K562 (cell line): Measurements from ENCODE around the gene ZNF594. TPM values are rescaled to one million over a fixed set of nuclear protein-coding genes. Genes with fewer than 3 reads are reported as not detected.

Source experiments
- CAMTA2 ChIP-seq: fragments of 250-450 bp; sonication (Bioruptor Pico); conservative IDR thresholded peaks from 2 replicates; pipeline ENCODE4 v1.5.1; 2022
- CC2D1A ChIP-seq: fragments of 450-650 bp; IDR thresholded peaks from 2 replicates; pipeline ENCODE4 v1.6.1; 2017; ENCODE audit warnings: mild to moderate bottlenecking
- HIVEP1 ChIP-seq: fragments of 250-450 bp; sonication (Bioruptor Pico); IDR thresholded peaks from 2 replicates; pipeline ENCODE4 v1.4.0; 2020; ENCODE audit warnings: mild to moderate bottlenecking
- KAT8 ChIP-seq: fragments of 450-650 bp; IDR thresholded peaks from 2 replicates; pipeline ENCODE4 v1.6.1; 2016; ENCODE audit warnings: low read depth, mild to moderate bottlenecking
- PATZ1 ChIP-seq: fragments of 250-450 bp; sonication (Bioruptor Pico); IDR thresholded peaks from 2 replicates; pipeline ENCODE4 v1.5.0; 2020; ENCODE audit warnings: mild to moderate bottlenecking, borderline replicate concordance
- RBM22 ChIP-seq: fragments of 200-400 bp; formaldehyde crosslinking; IDR thresholded peaks from 2 replicates; pipeline ENCODE4 v1.6.1; 2018; ENCODE audit warnings: low read length, low read depth; ENCODE audit not compliant: poor library complexity, severe bottlenecking
- SIN3A ChIP-seq, 2 experiments: fragments of 150-350 bp in 1 of 2; IDR thresholded peaks; 2 replicates each; pipeline ENCODE4 v1.6.1; 2011 to 2016; ENCODE audit warnings: borderline replicate concordance in 2 of 2, low read depth in 2 of 2, low read length in 2 of 2, mild to moderate bottlenecking in 2 of 2, moderate library complexity in 2 of 2; ENCODE audit not compliant: control insufficient read depth in 1 of 2
- ZNF785 ChIP-seq: fragments of 250-450 bp; sonication (Bioruptor Pico); IDR thresholded peaks from 2 replicates; pipeline ENCODE4 v1.4.0; 2020; ENCODE audit warnings: mild to moderate bottlenecking
- polyA plus RNA-seq, 8 experiments: library from polyadenylated mRNA; depleted of rRNA in 4 of 8; stranded (reverse) in 5 of 8; unstranded in 3 of 8; fragments of >200 nt; fragmentation: Nextera tagmentation in 2 of 8; fragmentation: Illumina TruSeq in 1 of 8; extraction: Ambion mirVana in 2 of 8; extraction: Trizol in 1 of 8; gene quantifications; 2 replicates each; pipeline versions ENCODE4 v1.2.1 to v1.2.3, GENCODE V29; 2011 to 2014; ENCODE audit warnings: inconsistent platforms in 1 of 8, missing spikeins in 1 of 8
- total RNA-seq, 7 experiments: library from RNA; depleted of rRNA in 6 of 7; stranded (reverse); fragments of >200 nt in 6 of 7; fragmentation: Illumina TruSeq in 2 of 7; extraction: Trizol in 2 of 7; gene quantifications; 2 replicates each; pipeline versions ENCODE4 v1.2.1 to v1.2.3, GENCODE V29; 2011 to 2021; ENCODE audit warnings: low replicate concordance in 1 of 7
- TF ChIP-seq, protein P1 (sequence below): sonication (generic); formaldehyde crosslinking; IDR thresholded peaks from 2 replicates; pipeline ENCODE4 v1.8.0; 2023; ENCODE audit warnings: missing genetic modification reagents, mild to moderate bottlenecking, borderline replicate concordance
- TF ChIP-seq, protein P2 (sequence below): fragments of 250-450 bp; sonication (Bioruptor Pico); IDR thresholded peaks from 2 replicates; pipeline ENCODE4 v1.5.0; 2021

Gene ZNF594
- total and polyA plus RNA-seq, 9 of the 15 experiments (the other 6 are each of a cell fraction or from before 2014, with no cell fraction given) = 0.24 to 4.7 (median 2.6) TPM

DNA sequence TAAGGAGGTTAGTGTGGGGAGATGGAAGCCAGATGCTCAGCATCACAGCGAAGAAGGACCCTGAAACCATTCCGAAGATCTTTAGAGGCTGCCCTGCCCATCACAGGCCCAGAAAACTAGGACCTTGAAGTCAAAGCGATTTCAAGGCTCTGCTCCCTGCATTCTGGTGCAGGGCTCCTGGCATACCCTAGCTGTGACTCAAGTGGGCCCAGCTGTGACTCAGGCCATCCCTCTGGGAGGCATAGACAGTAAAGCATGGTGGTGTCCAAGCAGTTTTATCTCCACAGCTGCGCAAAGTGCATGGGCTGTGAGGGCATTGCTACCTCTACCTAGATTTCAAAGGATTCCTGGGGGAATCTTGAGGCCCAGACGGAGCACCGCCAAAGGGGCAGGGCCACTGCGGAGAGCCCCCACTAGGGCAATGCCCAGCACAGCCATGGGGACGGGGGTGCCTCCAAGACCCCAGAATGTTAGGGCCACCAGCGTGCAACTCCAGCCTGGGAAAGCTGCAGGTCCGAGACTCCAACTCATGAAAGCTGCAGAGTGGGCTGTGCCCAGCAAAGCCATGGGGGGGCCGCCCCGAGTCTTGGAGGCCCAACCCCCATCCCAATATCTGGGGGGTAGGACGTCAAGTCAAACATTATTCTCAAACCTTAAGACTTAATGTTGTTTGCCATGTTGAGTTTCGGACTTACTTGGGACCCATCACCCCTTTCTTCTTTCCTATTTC is 11.7 kb upstream of the ZNF594 start (continued):
- TF ChIP-seq, protein P1, sequence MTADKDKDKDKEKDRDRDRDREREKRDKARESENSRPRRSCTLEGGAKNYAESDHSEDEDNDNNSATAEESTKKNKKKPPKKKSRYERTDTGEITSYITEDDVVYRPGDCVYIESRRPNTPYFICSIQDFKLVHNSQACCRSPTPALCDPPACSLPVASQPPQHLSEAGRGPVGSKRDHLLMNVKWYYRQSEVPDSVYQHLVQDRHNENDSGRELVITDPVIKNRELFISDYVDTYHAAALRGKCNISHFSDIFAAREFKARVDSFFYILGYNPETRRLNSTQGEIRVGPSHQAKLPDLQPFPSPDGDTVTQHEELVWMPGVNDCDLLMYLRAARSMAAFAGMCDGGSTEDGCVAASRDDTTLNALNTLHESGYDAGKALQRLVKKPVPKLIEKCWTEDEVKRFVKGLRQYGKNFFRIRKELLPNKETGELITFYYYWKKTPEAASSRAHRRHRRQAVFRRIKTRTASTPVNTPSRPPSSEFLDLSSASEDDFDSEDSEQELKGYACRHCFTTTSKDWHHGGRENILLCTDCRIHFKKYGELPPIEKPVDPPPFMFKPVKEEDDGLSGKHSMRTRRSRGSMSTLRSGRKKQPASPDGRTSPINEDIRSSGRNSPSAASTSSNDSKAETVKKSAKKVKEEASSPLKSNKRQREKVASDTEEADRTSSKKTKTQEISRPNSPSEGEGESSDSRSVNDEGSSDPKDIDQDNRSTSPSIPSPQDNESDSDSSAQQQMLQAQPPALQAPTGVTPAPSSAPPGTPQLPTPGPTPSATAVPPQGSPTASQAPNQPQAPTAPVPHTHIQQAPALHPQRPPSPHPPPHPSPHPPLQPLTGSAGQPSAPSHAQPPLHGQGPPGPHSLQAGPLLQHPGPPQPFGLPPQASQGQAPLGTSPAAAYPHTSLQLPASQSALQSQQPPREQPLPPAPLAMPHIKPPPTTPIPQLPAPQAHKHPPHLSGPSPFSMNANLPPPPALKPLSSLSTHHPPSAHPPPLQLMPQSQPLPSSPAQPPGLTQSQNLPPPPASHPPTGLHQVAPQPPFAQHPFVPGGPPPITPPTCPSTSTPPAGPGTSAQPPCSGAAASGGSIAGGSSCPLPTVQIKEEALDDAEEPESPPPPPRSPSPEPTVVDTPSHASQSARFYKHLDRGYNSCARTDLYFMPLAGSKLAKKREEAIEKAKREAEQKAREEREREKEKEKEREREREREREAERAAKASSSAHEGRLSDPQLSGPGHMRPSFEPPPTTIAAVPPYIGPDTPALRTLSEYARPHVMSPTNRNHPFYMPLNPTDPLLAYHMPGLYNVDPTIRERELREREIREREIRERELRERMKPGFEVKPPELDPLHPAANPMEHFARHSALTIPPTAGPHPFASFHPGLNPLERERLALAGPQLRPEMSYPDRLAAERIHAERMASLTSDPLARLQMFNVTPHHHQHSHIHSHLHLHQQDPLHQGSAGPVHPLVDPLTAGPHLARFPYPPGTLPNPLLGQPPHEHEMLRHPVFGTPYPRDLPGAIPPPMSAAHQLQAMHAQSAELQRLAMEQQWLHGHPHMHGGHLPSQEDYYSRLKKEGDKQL (CRISPR knock-in tag) = no peak
- TF ChIP-seq, protein P2, sequence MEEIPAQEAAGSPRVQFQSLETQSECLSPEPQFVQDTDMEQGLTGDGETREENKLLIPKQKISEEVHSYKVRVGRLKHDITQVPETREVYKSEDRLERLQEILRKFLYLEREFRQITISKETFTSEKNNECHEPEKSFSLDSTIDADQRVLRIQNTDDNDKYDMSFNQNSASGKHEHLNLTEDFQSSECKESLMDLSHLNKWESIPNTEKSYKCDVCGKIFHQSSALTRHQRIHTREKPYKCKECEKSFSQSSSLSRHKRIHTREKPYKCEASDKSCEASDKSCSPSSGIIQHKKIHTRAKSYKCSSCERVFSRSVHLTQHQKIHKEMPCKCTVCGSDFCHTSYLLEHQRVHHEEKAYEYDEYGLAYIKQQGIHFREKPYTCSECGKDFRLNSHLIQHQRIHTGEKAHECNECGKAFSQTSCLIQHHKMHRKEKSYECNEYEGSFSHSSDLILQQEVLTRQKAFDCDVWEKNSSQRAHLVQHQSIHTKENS (CRISPR knock-in tag) = no peak
- TF ChIP-seq PATZ1 = no peak
- no peak for TF ChIP-seq CC2D1A
- TF ChIP-seq ZNF785 (CRISPR knock-in tag) = no peak
- no peak for TF ChIP-seq CAMTA2
- TF ChIP-seq RBM22 = no peak
- TF ChIP-seq HIVEP1 = no peak
- TF ChIP-seq KAT8 = no peak
- no peak for TF ChIP-seq SIN3A (IDR thresholded peaks at IDR 0.05; ENCODE audit: borderline replicate concordance in 2 of 2, control insufficient read depth in 1 of 2, low read depth in 2 of 2, low read length in 2 of 2)
